Smooth muscle cell (in vitro differentiated cells): Measurements from ENCODE around the gene AFF3. TPM values are rescaled to one million over a fixed set of nuclear protein-coding genes. Genes with fewer than 3 reads are reported as not detected.

ENCODE experiments used
- DNase-seq: peaks from one replicate; lab custom pipeline; 2025; ENCODE audit not compliant: unreplicated experiment; lab: John Stamatoyannopoulos, UW
- H2AFZ ChIP-seq: fragments of 200-600 bp; sonication (generic); 2 replicates; pipeline ENCODE4 v1.6.0; 2016; ENCODE audit warnings: antibody characterized with exemption, low read depth, mild to moderate bottlenecking
- H3F3A ChIP-seq: fragments of 200-600 bp; sonication (generic); 2 replicates; pipeline ENCODE4 v1.6.0; 2017; ENCODE audit warnings: antibody characterized with exemption, low read depth
- H3K27ac ChIP-seq: fragments of 200-600 bp; sonication (generic); 2 replicates; pipeline ENCODE4 v1.5.1; 2016; ENCODE audit warnings: low read depth, mild to moderate bottlenecking
- H3K27me3 ChIP-seq: fragments of 200-600 bp; sonication (generic); 2 replicates; pipeline ENCODE4 v1.6.1; 2016; ENCODE audit warnings: low read depth, mild to moderate bottlenecking
- H3K36me3 ChIP-seq: fragments of 200-600 bp; sonication (generic); 2 replicates; pipeline ENCODE4 v1.5.1; 2016; ENCODE audit warnings: low read depth
- H3K4me1 ChIP-seq: fragments of 200-600 bp; sonication (generic); 2 replicates; pipeline ENCODE4 v1.5.1; 2016; ENCODE audit warnings: low read depth
- H3K4me2 ChIP-seq: fragments of 200-600 bp; sonication (generic); 2 replicates; pipeline ENCODE4 v1.6.0; 2016; ENCODE audit warnings: mild to moderate bottlenecking
- H3K4me3 ChIP-seq: fragments of 200-600 bp; sonication (generic); 2 replicates; pipeline ENCODE4 v1.5.1; 2016; ENCODE audit warnings: mild to moderate bottlenecking
- H3K79me2 ChIP-seq: fragments of 200-600 bp; sonication (generic); 2 replicates; pipeline ENCODE4 v1.6.0; 2016; ENCODE audit warnings: low read depth, mild to moderate bottlenecking
- H3K9ac ChIP-seq: fragments of 200-600 bp; sonication (generic); 2 replicates; pipeline ENCODE4 v1.6.0; 2016; ENCODE audit warnings: low read depth
- H3K9me3 ChIP-seq: fragments of 200-600 bp; sonication (generic); replicated peaks from 2 replicates; pipeline ENCODE4 v1.5.1; 2016; ENCODE audit warnings: low read depth
- H4K20me1 ChIP-seq: fragments of 200-600 bp; sonication (generic); 2 replicates; pipeline ENCODE4 v1.6.0; 2016; ENCODE audit warnings: low read depth
- WGBS: methylation state at CpG from one replicate; pipeline ENCODE4 v1.1.7; 2016; ENCODE audit warnings: low lambda C conversion rate; 5-methylcytosine and 5-hydroxymethylcytosine counted together
- polyA plus RNA-seq: library from polyadenylated mRNA; unstranded; fragments of >200 nt; fragmentation: Nextera tagmentation; extraction: Ambion mirVana; gene quantifications from 2 replicates; pipeline ENCODE4 v1.2.1, GENCODE V29; 2016
- total RNA-seq: library from RNA; depleted of rRNA; stranded (reverse); fragments of >200 nt; gene quantifications from 2 replicates; pipeline ENCODE4 v1.2.3, GENCODE V29; 2014
- TF ChIP-seq, protein P1 (sequence below): fragments of 200-600 bp; sonication (generic); IDR thresholded peaks from 2 replicates; pipeline ENCODE4 v1.5.1; 2017; ENCODE audit warnings: borderline replicate concordance, mild to moderate bottlenecking, antibody characterized with exemption; ENCODE audit not compliant: insufficient read depth, poor library complexity, severe bottlenecking

AFF3 gene
- total and polyA plus RNA-seq, 2 experiments from 2014 or later = 0.27 to 0.39 TPM

DNA sequence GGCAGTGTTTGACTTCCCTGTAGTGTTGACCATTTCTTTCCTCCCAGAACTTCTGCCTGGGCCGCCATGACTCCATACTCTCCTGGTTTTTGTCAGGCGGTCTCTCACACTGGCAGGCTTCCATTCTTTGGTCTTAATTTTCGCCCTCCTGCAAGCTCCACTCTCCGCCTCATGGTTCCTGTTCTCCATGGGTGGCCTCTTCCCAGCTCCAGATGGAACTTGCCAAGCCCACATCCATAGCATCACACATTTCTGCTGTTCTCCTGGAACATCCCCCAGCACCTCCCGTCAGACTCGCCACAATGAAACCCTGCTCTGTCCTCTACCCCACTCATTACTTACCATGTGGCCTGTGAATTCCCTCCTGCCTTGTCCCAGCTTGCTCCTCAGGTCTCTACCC lies 896 bp upstream of the AFF3 start:
- no peaks in the 10 kb centered on the region for H3F3A ChIP-seq
- no peaks in the 10 kb centered on the region for H3K79me2 ChIP-seq
- H2AFZ ChIP-seq = no peak overlapping the region
- no peaks in the 10 kb centered on the region for H4K20me1 ChIP-seq
- H3K4me2 ChIP-seq = no peak overlapping the region
- H3K27ac ChIP-seq = no peak overlapping the region
- H3K9ac ChIP-seq = no peak overlapping the region
- no peaks in the 10 kb centered on the region for H3K4me1 ChIP-seq
- TF ChIP-seq, protein P1, sequence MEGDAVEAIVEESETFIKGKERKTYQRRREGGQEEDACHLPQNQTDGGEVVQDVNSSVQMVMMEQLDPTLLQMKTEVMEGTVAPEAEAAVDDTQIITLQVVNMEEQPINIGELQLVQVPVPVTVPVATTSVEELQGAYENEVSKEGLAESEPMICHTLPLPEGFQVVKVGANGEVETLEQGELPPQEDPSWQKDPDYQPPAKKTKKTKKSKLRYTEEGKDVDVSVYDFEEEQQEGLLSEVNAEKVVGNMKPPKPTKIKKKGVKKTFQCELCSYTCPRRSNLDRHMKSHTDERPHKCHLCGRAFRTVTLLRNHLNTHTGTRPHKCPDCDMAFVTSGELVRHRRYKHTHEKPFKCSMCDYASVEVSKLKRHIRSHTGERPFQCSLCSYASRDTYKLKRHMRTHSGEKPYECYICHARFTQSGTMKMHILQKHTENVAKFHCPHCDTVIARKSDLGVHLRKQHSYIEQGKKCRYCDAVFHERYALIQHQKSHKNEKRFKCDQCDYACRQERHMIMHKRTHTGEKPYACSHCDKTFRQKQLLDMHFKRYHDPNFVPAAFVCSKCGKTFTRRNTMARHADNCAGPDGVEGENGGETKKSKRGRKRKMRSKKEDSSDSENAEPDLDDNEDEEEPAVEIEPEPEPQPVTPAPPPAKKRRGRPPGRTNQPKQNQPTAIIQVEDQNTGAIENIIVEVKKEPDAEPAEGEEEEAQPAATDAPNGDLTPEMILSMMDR = no peak
- no peaks in the 10 kb centered on the region for H3K36me3 ChIP-seq
- H3K4me3 ChIP-seq = no peak overlapping the region
- WGBS = 89% methylated on average over 6 of the region's 6 CpGs
- H3K9me3 ChIP-seq = no peaks in the 10 kb centered on the region
- no peak for DNase-seq
- peaks cover 34% of the 10 kb centered on the region for H3K27me3 ChIP-seq

- Histone ChIP-seq H4K20me1 (no peaks in the 10 kb centered on the region), H3K4me3 (no peak overlapping the region), H3K36me3 (no peaks in the 10 kb centered on the region), H3K27ac (no peak overlapping the region), H3K9me3 (no peaks in the 10 kb centered on the region), H3K79me2 (no peaks in the 10 kb centered on the region), H3K27me3 (peaks cover 43% of the 10 kb centered on the region), H3K9ac (no peak overlapping the region), H3K4me2 (no peak overlapping the region), H3K4me1 (no peaks in the 10 kb centered on the region), H2AFZ (no peak overlapping the region), H3F3A (no peaks in the 10 kb centered on the region)
- WGBS = 89% methylated on average over 3 of the region's 3 CpGs
- TF ChIP-seq, protein P1 = no peak
- no peak for DNase-seq
Measured at GRCh38 chr2:100141906-100142305, 484 bp downstream of the AFF3 start.

DNA sequence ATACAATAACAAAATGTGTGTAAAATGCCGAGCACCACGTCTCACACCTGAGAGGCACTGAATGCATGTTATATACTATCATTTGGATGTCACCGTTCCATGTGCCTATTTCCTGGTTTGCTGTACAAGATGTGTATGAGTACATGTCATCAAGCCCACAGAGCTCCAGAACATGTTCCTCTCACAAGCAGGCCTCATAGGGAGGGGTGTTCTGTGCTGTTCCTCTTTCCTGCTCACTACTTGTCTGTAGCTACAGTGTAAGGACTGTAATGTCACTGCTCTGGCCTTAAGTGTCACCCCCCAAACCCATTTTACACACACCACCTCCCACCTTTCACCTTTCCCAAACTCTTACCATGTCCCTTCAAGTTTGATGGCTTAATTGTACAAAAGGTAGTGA lies 1.8 kb downstream of the AFF3 start:
- TF ChIP-seq, protein P1 = no peak
- H3K9ac ChIP-seq = no peak overlapping the region

GRCh38 chr2:100137866-100138570 lies 4.4 kb downstream of the AFF3 start:
- no peak overlapping the region for H3K9ac ChIP-seq
- peaks cover 56% of the 10 kb centered on the region for H3K27me3 ChIP-seq
- H3K4me2 ChIP-seq = no peak overlapping the region
- H3K9me3 ChIP-seq = no peaks in the 10 kb centered on the region
- H3K79me2 ChIP-seq = no peaks in the 10 kb centered on the region
- H3K36me3 ChIP-seq = no peaks in the 10 kb centered on the region
- H4K20me1 ChIP-seq = no peaks in the 10 kb centered on the region
- 87% methylated on average over 5 of the region's 5 CpGs for WGBS
- no peak overlapping the region for H3K4me3 ChIP-seq
- DNase-seq = no peak
- no peaks in the 10 kb centered on the region for H3K4me1 ChIP-seq
- H3K27ac ChIP-seq = no peak overlapping the region
- no peaks in the 10 kb centered on the region for H3F3A ChIP-seq
- TF ChIP-seq, protein P1 = no peak
- H2AFZ ChIP-seq = no peak overlapping the region

More for the DNA sequence above, 1.8 kb downstream of the AFF3 start:
- Histone ChIP-seq H3K4me1 (no peaks in the 10 kb centered on the region), H3K27ac (no peak overlapping the region), H3F3A (no peaks in the 10 kb centered on the region), H3K4me3 (no peak overlapping the region), H3K9me3 (no peaks in the 10 kb centered on the region), H3K36me3 (no peaks in the 10 kb centered on the region), H4K20me1 (no peaks in the 10 kb centered on the region), H2AFZ (no peak overlapping the region), H3K79me2 (no peaks in the 10 kb centered on the region), H3K27me3 (peaks cover 56% of the 10 kb centered on the region), H3K4me2 (no peak overlapping the region)
- DNase-seq = no peak
- 88% methylated on average over 3 of the region's 3 CpGs for WGBS
